K562 (cell line): ENCODE results near the gene FRMD4A. TPM values are rescaled to one million over a fixed set of nuclear protein-coding genes. Genes with fewer than 3 reads are reported as not detected.

Experiments used
- ATAC-seq: fragments of 200-7000 bp; cut with Tn5 transposase; 3 replicates; pipeline ENCODE4 v1.9.1; 2020; ENCODE audit warnings: moderate library complexity
- BruUV-seq: library from RNA; stranded (reverse); fragments of 400-500 nt; replicated peaks from 2 replicates; lab custom pipeline; 2021; lab: Mats Ljungman, UMichigan
- CTCF ChIA-PET: fragments of 300-600 bp; formaldehyde crosslinking; extraction: SDS; loops from one replicate; lab custom pipeline; 2021; ENCODE audit warnings: low intra/inter-chr PET ratio; lab: Yijun Ruan, JAX
- POLR2A ChIA-PET: fragments of 300-600, 350-650 bp; sonication (Branson Sonifier 250); formaldehyde crosslinking; extraction: SDS; loops from one replicate; lab custom pipeline; 2021; ENCODE audit warnings: antibody characterized with exemption, inconsistent platforms; lab: Yijun Ruan, JAX
- DNase-seq, 4 experiments: peaks; one replicate each; pipeline versions ENCODE4 v3.0.0 to v3.0.0-alpha.2; 2011 to 2018; ENCODE audit warnings: low spot score in 3 of 4, mixed read lengths in 3 of 4; ENCODE audit errors: extremely low read depth in 1 of 4
- FAIRE-seq: peaks from 2 replicates; lab custom pipeline; 2011; peaks lifted over from hg19 to GRCh38; lab: Jason Lieb, UNC
- H2AFZ ChIP-seq: 2 replicates; pipeline ENCODE4 v1.6.0; 2011; ENCODE audit warnings: low read depth, low read length, control low read depth, inconsistent platforms
- H3K27ac ChIP-seq: fragments of 200-600 bp; 3 replicates; pipeline ENCODE4 v1.8.0; 2011; ENCODE audit warnings: low read depth, mild to moderate bottlenecking, control low read depth, inconsistent platforms, low read length, moderate library complexity, mixed read lengths; ENCODE audit errors: extremely low read depth
- H3K27me3 ChIP-seq, 2 experiments: fragments of 300-600 bp in 1 of 2; 2 replicates in 1 of 2; 3 replicates in 1 of 2; pipeline versions ENCODE4 v1.6.0 to v1.8.0; 2011; ENCODE audit warnings: inconsistent platforms in 2 of 2, low read length in 2 of 2, mild to moderate bottlenecking in 1 of 2, mixed read lengths in 1 of 2, moderate library complexity in 1 of 2; ENCODE audit not compliant: control insufficient read depth in 2 of 2, insufficient read depth in 2 of 2
- H3K36me3 ChIP-seq: fragments of 300-600 bp; 3 replicates; pipeline ENCODE4 v1.8.0; 2011; ENCODE audit warnings: mild to moderate bottlenecking, low read length, inconsistent platforms; ENCODE audit not compliant: control insufficient read depth, insufficient read depth
- H3K4me1 ChIP-seq, 2 experiments: fragments of 200-600 bp in 1 of 2; replicated peaks in 1 of 2; 2 replicates in 1 of 2; 3 replicates in 1 of 2; pipeline versions ENCODE4 v1.5.1 to v1.8.0; 2011; ENCODE audit warnings: inconsistent platforms in 2 of 2, low read length in 2 of 2, mild to moderate bottlenecking in 1 of 2, mixed read lengths in 1 of 2, moderate library complexity in 1 of 2; ENCODE audit not compliant: control insufficient read depth in 2 of 2, insufficient read depth in 2 of 2
- H3K4me2 ChIP-seq: 2 replicates; pipeline ENCODE4 v1.6.1; 2011; ENCODE audit warnings: low read length, control low read depth, inconsistent platforms, mixed read lengths; ENCODE audit not compliant: insufficient read depth
- H3K4me3 ChIP-seq: fragments of 200-600 bp; sonication (generic), shearing (Covaris generic); 2 replicates; pipeline ENCODE4 v1.5.1; 2016; ENCODE audit warnings: control low read depth, inconsistent platforms
- H3K79me2 ChIP-seq: fragments of 200-600 bp; 3 replicates; pipeline ENCODE4 v1.8.0; 2011; ENCODE audit warnings: low read length, inconsistent platforms; ENCODE audit not compliant: control insufficient read depth, insufficient read depth
- H3K9ac ChIP-seq, 2 experiments: 2 replicates each; pipeline versions ENCODE4 v1.6.0 to v1.6.1; 2011; ENCODE audit warnings: low read depth in 2 of 2, low read length in 2 of 2, control low read depth in 1 of 2, inconsistent platforms in 1 of 2, mild to moderate bottlenecking in 1 of 2, mixed read lengths in 1 of 2; ENCODE audit not compliant: insufficient read depth in 1 of 2
- H3K9me1 ChIP-seq: one replicate; pipeline ENCODE4 v1.6.0; 2011; ENCODE audit warnings: inconsistent platforms, mild to moderate bottlenecking, low read length, moderate library complexity; ENCODE audit not compliant: control insufficient read depth, insufficient read depth
- H3K9me3 ChIP-seq: replicated peaks from 2 replicates; pipeline ENCODE4 v1.5.1; 2011; ENCODE audit warnings: low read depth, low read length, inconsistent platforms; ENCODE audit not compliant: control insufficient read depth, insufficient read depth
- H4K20me1 ChIP-seq: replicated peaks from 2 replicates; pipeline ENCODE4 v1.6.1; 2011; ENCODE audit warnings: low read length, inconsistent platforms, mixed read lengths; ENCODE audit not compliant: control insufficient read depth, insufficient read depth
- ADNP ChIP-seq: fragments of 200-800 bp; sonication (Bioruptor generic); IDR thresholded peaks from 2 replicates; pipeline ENCODE4 v1.6.1; 2016; ENCODE audit warnings: missing genetic modification characterization, missing compliant biosample characterization
- HDAC1 ChIP-seq, 2 experiments: fragments of 450-650 bp; IDR thresholded peaks; 2 replicates each; pipeline ENCODE4 v1.6.1; 2016 to 2017; ENCODE audit warnings: inconsistent platforms in 1 of 2, mild to moderate bottlenecking in 1 of 2, moderate library complexity in 1 of 2
- MAZ ChIP-seq, 2 experiments: fragments of 450-650 bp in 1 of 2; sonication (generic) in 1 of 2; formaldehyde crosslinking; IDR thresholded peaks in 1 of 2; conservative IDR thresholded peaks in 1 of 2; 2 replicates each; pipeline versions ENCODE4 v1.4.0 to v1.5.0; 2020; ENCODE audit warnings: mild to moderate bottlenecking in 1 of 2, missing genetic modification reagents in 1 of 2
- MYC ChIP-seq, 2 experiments: fragments of 250-450 bp in 1 of 2; sonication (Bioruptor Pico) in 1 of 2; IDR thresholded peaks; 2 replicates each; pipeline versions ENCODE4 v1.5.1 to v1.6.1; 2012 to 2021; ENCODE audit warnings: low read depth in 2 of 2, borderline replicate concordance in 1 of 2, improper control_type of control experiment in 1 of 2, low read length in 1 of 2, mild to moderate bottlenecking in 1 of 2, moderate library complexity in 1 of 2
- NCOR1 ChIP-seq: fragments of 450-650 bp; IDR thresholded peaks from 2 replicates; pipeline ENCODE4 v1.6.1; 2016; ENCODE audit warnings: mild to moderate bottlenecking, moderate library complexity
- POLR2H ChIP-seq: IDR thresholded peaks from 2 replicates; pipeline ENCODE4 v1.6.1; 2016; ENCODE audit warnings: missing genetic modification characterization, low read depth, mild to moderate bottlenecking, control low read depth, missing compliant biosample characterization, moderate library complexity
- SREBF2 ChIP-seq: sonication (generic); formaldehyde crosslinking; IDR thresholded peaks from 2 replicates; pipeline ENCODE4 v1.4.0; 2020; ENCODE audit warnings: mild to moderate bottlenecking, missing genetic modification reagents
- ZBTB8A ChIP-seq: fragments of 450-650 bp; IDR thresholded peaks from 2 replicates; pipeline ENCODE4 v1.6.1; 2018; ENCODE audit warnings: mild to moderate bottlenecking, moderate library complexity; ENCODE audit not compliant: partially characterized antibody
- ZC3H4 ChIP-seq: sonication (generic); formaldehyde crosslinking; IDR thresholded peaks from 2 replicates; pipeline ENCODE4 v1.9.0; 2021; ENCODE audit warnings: missing genetic modification reagents, borderline replicate concordance
- ZNF146 ChIP-seq: IDR thresholded peaks from one replicate; pipeline ENCODE4 v1.6.1; 2018; ENCODE audit warnings: missing compliant biosample characterization; ENCODE audit not compliant: unreplicated experiment
- ZNF212 ChIP-seq: fragments of 450-650 bp; formaldehyde crosslinking; IDR thresholded peaks from 2 replicates; pipeline ENCODE4 v1.4.0; 2020; ENCODE audit warnings: mild to moderate bottlenecking
- ZNF408 ChIP-seq: fragments of 250-450 bp; sonication (Bioruptor Pico); IDR thresholded peaks from 2 replicates; pipeline ENCODE4 v1.4.0; 2020; ENCODE audit warnings: low read depth, mild to moderate bottlenecking, moderate library complexity
- ZNF830 ChIP-seq: fragments of 250-450 bp; sonication (Bioruptor Pico); IDR thresholded peaks from 2 replicates; pipeline ENCODE4 v1.5.0; 2021; ENCODE audit warnings: mild to moderate bottlenecking
- WGBS: fragments of 100-300 bp; shearing (Covaris generic); methylation state at CpG from one replicate; pipeline ENCODE4 v1.1.6; 2016; ENCODE audit warnings: low coverage, mixed read lengths; ENCODE audit not compliant: insufficient coverage; ENCODE audit errors: missing lambda C conversion rate; 5-methylcytosine and 5-hydroxymethylcytosine counted together
- in situ Hi-C: fragments of 300-500 bp; cut with MboI; formaldehyde crosslinking; loops from 4 replicates; pipeline ENCODE4 v1.15.0; 2018; ENCODE audit warnings: inconsistent platforms, mixed read lengths
- intact Hi-C: fragments of 100-400 bp; cut with micrococcal nuclease; formaldehyde crosslinking; loops from 2 replicates; pipeline ENCODE4 v1.14.2; 2022
- polyA plus RNA-seq, 8 experiments: library from polyadenylated mRNA; depleted of rRNA in 4 of 8; stranded (reverse) in 5 of 8; unstranded in 3 of 8; fragments of >200 nt; fragmentation: Nextera tagmentation in 2 of 8; fragmentation: Illumina TruSeq in 1 of 8; extraction: Ambion mirVana in 2 of 8; extraction: Trizol in 1 of 8; gene quantifications; 2 replicates each; pipeline versions ENCODE4 v1.2.1 to v1.2.3, GENCODE V29; 2011 to 2014; ENCODE audit warnings: inconsistent platforms in 1 of 8, missing spikeins in 1 of 8
- total RNA-seq, 7 experiments: library from RNA; depleted of rRNA in 6 of 7; stranded (reverse); fragments of >200 nt in 6 of 7; fragmentation: Illumina TruSeq in 2 of 7; extraction: Trizol in 2 of 7; gene quantifications; 2 replicates each; pipeline versions ENCODE4 v1.2.1 to v1.2.3, GENCODE V29; 2011 to 2021; ENCODE audit warnings: low replicate concordance in 1 of 7

FRMD4A gene
- total and polyA plus RNA-seq, 9 of the 15 experiments (the other 6 are each of a cell fraction or from before 2014, with no cell fraction given) = 0.80 to 5.2 (median 3.0) TPM

- H2AFZ ChIP-seq = no peak overlapping the region
- H3K79me2 ChIP-seq = no peaks in the 10 kb centered on the region
- intact Hi-C loops = loop anchor here (10.0 kb wide), 1 partner anchor 132 kb away; no protein-coding TSS in a partner anchor
- CTCF ChIA-PET = no interaction called here
- H3K9ac ChIP-seq = no peak overlapping the region
- peaks cover 3 to 15% of the 10 kb centered on the region in 2 experiments; a peak in 3 of 5 replicates for H3K27me3 ChIP-seq
- H4K20me1 ChIP-seq = peaks cover 4% of the 10 kb centered on the region
- H3K4me2 ChIP-seq = no peak overlapping the region
- DNase-seq = no peak
- no peaks in the 10 kb centered on the region for H3K9me3 ChIP-seq
- H3K4me1 ChIP-seq = no peaks in the 10 kb centered on the region
- 1% methylated on average over 8 of the region's 8 CpGs for WGBS
- no TSS peak for BruUV-seq
- H3K4me3 ChIP-seq = no peak overlapping the region
- FAIRE-seq = no peak
- no peak for ATAC-seq
- H3K27ac ChIP-seq = no peak overlapping the region
- H3K9me1 ChIP-seq = no peaks in the 10 kb centered on the region
- TF ChIP-seq ZBTB8A (no peak), ZNF146 (CRISPR knock-in tag) (no peak), ZC3H4 (no peak), ZNF212 (CRISPR knock-in tag) (no peak), HDAC1 (IDR thresholded peaks at IDR 0.05) (no peak), ZNF830 (CRISPR knock-in tag) (no peak), SREBF2 (CRISPR knock-in tag) (no peak), MYC (IDR thresholded peaks at IDR 0.05; ENCODE audit: low read depth, low read length) (no peak), MYC (CRISPR knock-in tag; IDR thresholded peaks at IDR 0.05; ENCODE audit: borderline replicate concordance, low read depth) (no peak), ADNP (tag) (no peak), NCOR1 (no peak), POLR2H (tag) (no peak), MAZ (CRISPR knock-in tag; conservative IDR thresholded peaks at IDR 0.05 in 1 of 2, IDR thresholded peaks at IDR 0.05 in 1 of 2) (no peak), ZNF408 (no peak)
- no peaks in the 10 kb centered on the region for H3K36me3 ChIP-seq
- in situ Hi-C loops = no loop called here
- POLR2A ChIA-PET = interaction anchor here (0.6 to 0.8 kb wide), 2 partner anchors 16 to 1286 kb away, joined by 3 to 4 read pairs; no protein-coding TSS in a partner anchor
Observed at GRCh38 chr10:14326581-14326980, 4.1 kb downstream of the FRMD4A start.
